Measurements from ENCODE around the gene AOPEP.

AOPEP gene

DNA sequence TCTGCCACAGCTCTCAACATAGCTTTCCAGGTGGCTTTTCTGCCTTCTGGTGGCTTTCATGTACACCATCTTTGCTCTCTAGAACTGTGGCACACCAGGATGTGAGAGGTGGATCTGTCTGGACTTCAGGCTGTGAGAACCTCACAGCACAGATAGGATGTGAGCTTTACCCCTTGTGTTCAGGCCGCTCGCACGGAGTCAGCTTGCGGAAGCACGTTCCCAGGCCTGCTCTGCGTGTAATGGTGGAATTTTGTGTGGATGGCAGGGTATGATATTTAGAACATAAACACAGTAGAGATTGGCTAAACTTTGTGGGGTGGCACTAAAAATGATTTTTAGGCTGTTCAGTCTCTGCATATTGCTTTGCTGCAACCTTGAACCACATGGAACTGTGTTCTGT is 340.6 kb downstream of the AOPEP start:
- no peaks in the 10 kb centered on the region for H4K20me1 ChIP-seq (ENCODE audit: insufficient read depth, low read length)
- no peak overlapping the region for H3K9ac ChIP-seq (ENCODE audit: low read length)
- no peaks in the 10 kb centered on the region for H3K27me3 ChIP-seq (replicated peaks; ENCODE audit: insufficient read depth, low read length)
- no peak overlapping the region for H3K4me2 ChIP-seq (ENCODE audit: low read depth, low read length)
- no peak overlapping the region for H2AFZ ChIP-seq (ENCODE audit: low read length)
- no peak overlapping the region for H3K27ac ChIP-seq (ENCODE audit: low read length)
- 0 out of 2 replicates have a peak, but pooled peaks cover 4% of the 10 kb centered on the region for H3K79me2 ChIP-seq (ENCODE audit: low read length)
- no peak for DNase-seq
- TF ChIP-seq EZH2phosphoT487 (IDR thresholded peaks at IDR 0.05; ENCODE audit: low read length) (no peak), EZH2 (optimal IDR thresholded peaks at IDR 0.05; ENCODE audit: low read depth, low read length) (no peak)
- TF ChIP-seq, protein P1, sequence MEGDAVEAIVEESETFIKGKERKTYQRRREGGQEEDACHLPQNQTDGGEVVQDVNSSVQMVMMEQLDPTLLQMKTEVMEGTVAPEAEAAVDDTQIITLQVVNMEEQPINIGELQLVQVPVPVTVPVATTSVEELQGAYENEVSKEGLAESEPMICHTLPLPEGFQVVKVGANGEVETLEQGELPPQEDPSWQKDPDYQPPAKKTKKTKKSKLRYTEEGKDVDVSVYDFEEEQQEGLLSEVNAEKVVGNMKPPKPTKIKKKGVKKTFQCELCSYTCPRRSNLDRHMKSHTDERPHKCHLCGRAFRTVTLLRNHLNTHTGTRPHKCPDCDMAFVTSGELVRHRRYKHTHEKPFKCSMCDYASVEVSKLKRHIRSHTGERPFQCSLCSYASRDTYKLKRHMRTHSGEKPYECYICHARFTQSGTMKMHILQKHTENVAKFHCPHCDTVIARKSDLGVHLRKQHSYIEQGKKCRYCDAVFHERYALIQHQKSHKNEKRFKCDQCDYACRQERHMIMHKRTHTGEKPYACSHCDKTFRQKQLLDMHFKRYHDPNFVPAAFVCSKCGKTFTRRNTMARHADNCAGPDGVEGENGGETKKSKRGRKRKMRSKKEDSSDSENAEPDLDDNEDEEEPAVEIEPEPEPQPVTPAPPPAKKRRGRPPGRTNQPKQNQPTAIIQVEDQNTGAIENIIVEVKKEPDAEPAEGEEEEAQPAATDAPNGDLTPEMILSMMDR (IDR thresholded peaks at IDR 0.05; ENCODE audit: low read length): no peak
- H3K4me3 ChIP-seq (ENCODE audit: low read length): no peak overlapping the region
- H3K36me3 ChIP-seq (replicated peaks; ENCODE audit: insufficient read depth, low read length): no peaks in the 10 kb centered on the region
- no peaks in the 10 kb centered on the region for H3K4me1 ChIP-seq (ENCODE audit: low read length)
- no peaks in the 10 kb centered on the region for H3K9me3 ChIP-seq (replicated peaks; ENCODE audit: insufficient read depth, low read length)
- no peaks in the 10 kb centered on the region for H3K9me2 ChIP-seq (replicated peaks; ENCODE audit: insufficient read depth, low read length)
- no peaks in the 10 kb centered on the region for H3F3A ChIP-seq (ENCODE audit: insufficient read depth, low read length)

DNA sequence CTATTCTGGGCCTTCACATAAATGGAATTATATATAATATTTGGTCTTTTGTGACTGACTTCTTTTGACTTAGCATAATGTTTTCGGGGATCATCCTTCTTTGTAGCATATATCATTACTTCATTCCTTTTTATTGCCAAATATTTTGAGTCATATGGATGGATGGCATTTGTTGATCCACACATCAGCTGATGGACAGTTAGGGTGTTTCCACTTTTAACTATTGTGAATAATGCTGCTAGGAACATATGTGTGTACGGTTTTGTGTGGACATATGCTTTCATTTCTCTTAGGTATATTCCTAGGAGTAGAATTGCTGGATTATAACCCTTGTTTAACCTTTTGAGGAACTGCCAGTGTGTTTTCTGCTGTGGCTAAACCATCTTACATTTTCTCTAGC is 341.4 kb downstream of the AOPEP start:
- Histone ChIP-seq H4K20me1 (ENCODE audit: insufficient read depth, low read length) (no peaks in the 10 kb centered on the region), H3K4me3 (ENCODE audit: low read length) (no peak overlapping the region), H3K27ac (ENCODE audit: low read length) (no peak overlapping the region), H3K9me3 (replicated peaks; ENCODE audit: insufficient read depth, low read length) (no peaks in the 10 kb centered on the region), H3K4me1 (ENCODE audit: low read length) (no peaks in the 10 kb centered on the region), H3K9ac (ENCODE audit: low read length) (no peak overlapping the region), H3F3A (ENCODE audit: insufficient read depth, low read length) (no peaks in the 10 kb centered on the region), H2AFZ (ENCODE audit: low read length) (no peak overlapping the region), H3K27me3 (replicated peaks; ENCODE audit: insufficient read depth, low read length) (no peaks in the 10 kb centered on the region), H3K79me2 (ENCODE audit: low read length) (0 out of 2 replicates have a peak, but pooled peaks cover 4% of the 10 kb centered on the region), H3K9me2 (replicated peaks; ENCODE audit: insufficient read depth, low read length) (no peaks in the 10 kb centered on the region), H3K36me3 (replicated peaks; ENCODE audit: insufficient read depth, low read length) (no peaks in the 10 kb centered on the region), H3K4me2 (ENCODE audit: low read depth, low read length) (no peak overlapping the region)
- TF ChIP-seq, protein P1 (IDR thresholded peaks at IDR 0.05; ENCODE audit: low read length): no peak
- TF ChIP-seq EZH2phosphoT487 (IDR thresholded peaks at IDR 0.05; ENCODE audit: low read length) (no peak), EZH2 (optimal IDR thresholded peaks at IDR 0.05; ENCODE audit: low read depth, low read length) (no peak)
- no peak for DNase-seq

DNA sequence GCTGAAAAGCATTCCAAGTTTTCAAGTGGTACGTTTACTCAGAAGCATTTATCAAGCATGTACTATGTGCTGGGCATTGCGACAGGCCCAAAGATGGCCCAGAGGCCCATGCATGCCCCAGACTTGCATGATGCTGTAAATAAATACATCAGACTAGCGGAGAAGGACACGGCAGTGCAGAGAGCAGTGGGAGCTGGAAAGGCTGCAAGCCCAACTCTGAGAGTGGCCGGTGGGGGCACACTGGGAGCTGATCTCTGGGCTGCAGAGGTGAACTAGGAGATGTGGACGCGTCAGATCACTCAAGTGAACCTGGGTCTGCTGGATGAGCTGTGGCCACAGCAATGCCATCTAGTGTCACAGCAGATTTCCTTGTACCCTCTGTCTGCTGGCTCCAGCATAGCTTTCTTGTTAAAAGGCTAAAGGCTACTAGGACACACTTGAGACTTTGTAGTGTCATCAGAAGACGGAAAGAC is 344.1 kb downstream of the AOPEP start:
- H3F3A ChIP-seq (ENCODE audit: insufficient read depth, low read length): no peaks in the 10 kb centered on the region
- H4K20me1 ChIP-seq (ENCODE audit: insufficient read depth, low read length): no peaks in the 10 kb centered on the region
- H3K4me2 ChIP-seq (ENCODE audit: low read depth, low read length): no peak overlapping the region
- no peak overlapping the region for H3K4me3 ChIP-seq (ENCODE audit: low read length)
- no peak overlapping the region for H3K9ac ChIP-seq (ENCODE audit: low read length)
- H3K36me3 ChIP-seq (replicated peaks; ENCODE audit: insufficient read depth, low read length): no peaks in the 10 kb centered on the region
- no peaks in the 10 kb centered on the region for H3K9me3 ChIP-seq (replicated peaks; ENCODE audit: insufficient read depth, low read length)
- no peaks in the 10 kb centered on the region for H3K9me2 ChIP-seq (replicated peaks; ENCODE audit: insufficient read depth, low read length)
- H3K79me2 ChIP-seq (ENCODE audit: low read length): 0 out of 2 replicates have a peak, but pooled peaks cover 4% of the 10 kb centered on the region
- no peak for DNase-seq
- no peak overlapping the region for H3K27ac ChIP-seq (ENCODE audit: low read length)
- no peaks in the 10 kb centered on the region for H3K4me1 ChIP-seq (ENCODE audit: low read length)
- no peaks in the 10 kb centered on the region for H3K27me3 ChIP-seq (replicated peaks; ENCODE audit: insufficient read depth, low read length)
- no peak overlapping the region for H2AFZ ChIP-seq (ENCODE audit: low read length)
- TF ChIP-seq, protein P1 (IDR thresholded peaks at IDR 0.05; ENCODE audit: low read length): no peak
- no peak for TF ChIP-seq EZH2phosphoT487 (IDR thresholded peaks at IDR 0.05; ENCODE audit: low read length)
- TF ChIP-seq EZH2 (optimal IDR thresholded peaks at IDR 0.05; ENCODE audit: low read depth, low read length): no peak

Measured in MM.1S (cell line).